ENCODE data around the gene ELMO1.

ELMO1 gene

DNA sequence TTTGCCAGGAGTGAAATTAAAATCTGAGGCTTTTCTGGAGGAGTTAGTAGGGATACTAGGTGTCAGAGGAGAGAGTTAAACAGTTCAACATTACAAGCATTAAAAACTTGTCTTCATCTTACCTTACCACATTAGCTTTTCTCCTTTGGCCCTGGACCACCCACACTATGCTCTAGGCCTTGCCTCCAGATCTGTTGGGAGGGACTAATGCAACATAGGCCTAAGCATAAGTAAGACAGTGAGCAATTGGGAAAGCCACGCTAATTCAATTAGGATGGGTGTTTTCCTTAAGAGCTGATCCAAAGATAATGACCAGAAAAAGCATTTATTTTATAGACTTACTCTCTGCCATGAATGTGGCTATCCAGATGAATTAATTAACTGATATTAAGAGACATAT is 158.9 kb downstream of the ELMO1 start:
- no peak for DNase-seq (ENCODE audit: low read depth)
- H3K4me3 ChIP-seq (ENCODE audit: low read length): no peak overlapping the region
- TF ChIP-seq, protein P1, sequence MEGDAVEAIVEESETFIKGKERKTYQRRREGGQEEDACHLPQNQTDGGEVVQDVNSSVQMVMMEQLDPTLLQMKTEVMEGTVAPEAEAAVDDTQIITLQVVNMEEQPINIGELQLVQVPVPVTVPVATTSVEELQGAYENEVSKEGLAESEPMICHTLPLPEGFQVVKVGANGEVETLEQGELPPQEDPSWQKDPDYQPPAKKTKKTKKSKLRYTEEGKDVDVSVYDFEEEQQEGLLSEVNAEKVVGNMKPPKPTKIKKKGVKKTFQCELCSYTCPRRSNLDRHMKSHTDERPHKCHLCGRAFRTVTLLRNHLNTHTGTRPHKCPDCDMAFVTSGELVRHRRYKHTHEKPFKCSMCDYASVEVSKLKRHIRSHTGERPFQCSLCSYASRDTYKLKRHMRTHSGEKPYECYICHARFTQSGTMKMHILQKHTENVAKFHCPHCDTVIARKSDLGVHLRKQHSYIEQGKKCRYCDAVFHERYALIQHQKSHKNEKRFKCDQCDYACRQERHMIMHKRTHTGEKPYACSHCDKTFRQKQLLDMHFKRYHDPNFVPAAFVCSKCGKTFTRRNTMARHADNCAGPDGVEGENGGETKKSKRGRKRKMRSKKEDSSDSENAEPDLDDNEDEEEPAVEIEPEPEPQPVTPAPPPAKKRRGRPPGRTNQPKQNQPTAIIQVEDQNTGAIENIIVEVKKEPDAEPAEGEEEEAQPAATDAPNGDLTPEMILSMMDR (conservative IDR thresholded peaks at IDR 0.05; ENCODE audit: low read length): no peak

DNA sequence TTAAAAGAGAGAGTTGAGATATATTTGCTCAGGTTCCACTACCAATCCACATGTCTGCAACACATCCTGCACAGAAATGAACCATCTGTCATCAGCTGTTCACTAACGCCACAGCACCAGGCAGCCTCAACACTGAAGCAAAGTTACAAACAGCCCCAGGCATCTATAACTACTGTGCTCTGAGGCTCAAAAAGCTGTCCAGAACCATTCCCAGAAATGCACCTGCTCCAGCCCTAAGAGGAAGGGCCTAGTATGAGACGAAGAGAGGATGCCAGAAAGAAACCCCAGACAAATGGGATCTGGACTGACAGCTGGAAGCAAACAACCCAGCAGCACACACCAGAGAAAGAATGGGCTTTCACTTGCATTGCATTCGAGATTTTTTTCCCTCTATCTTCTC is 159.3 kb downstream of the ELMO1 start:
- no peak overlapping the region for H3K4me3 ChIP-seq (ENCODE audit: low read length)
- TF ChIP-seq, protein P1 (conservative IDR thresholded peaks at IDR 0.05; ENCODE audit: low read length): no peak
- DNase-seq (ENCODE audit: low read depth): no peak

DNA sequence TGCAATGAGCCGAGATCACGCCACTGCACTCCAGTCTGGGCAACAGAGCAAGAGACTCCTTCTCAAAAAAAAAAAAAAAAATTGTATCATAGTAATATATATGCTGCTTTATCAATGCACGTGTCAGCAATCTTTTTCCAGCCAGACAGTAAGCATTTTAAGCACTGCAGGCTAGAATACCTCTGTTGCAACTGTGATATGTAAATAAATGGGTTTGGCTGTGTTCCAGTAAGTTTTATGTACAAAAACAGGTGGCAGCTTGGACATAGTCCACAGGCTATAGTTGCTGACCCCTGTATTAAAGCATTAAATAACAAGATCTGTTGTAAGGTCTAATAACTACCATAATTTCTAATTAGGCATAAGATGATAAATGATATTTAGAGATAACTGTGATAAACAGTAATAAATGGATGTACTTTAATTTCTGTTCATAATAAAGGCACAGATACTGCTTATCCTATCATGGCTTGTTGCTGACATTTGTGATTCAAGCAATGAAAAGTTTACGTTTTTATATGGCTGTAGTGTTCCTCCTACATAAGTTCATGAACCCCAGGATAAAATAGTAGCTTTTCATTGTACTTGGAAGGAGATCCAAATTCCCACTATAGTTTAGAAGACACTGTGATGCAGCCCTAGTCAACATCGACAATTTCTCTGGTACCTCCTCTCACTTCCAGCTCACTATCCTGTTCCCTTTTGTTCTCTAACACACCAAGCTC is 161.4 kb downstream of the ELMO1 start:
- H3K4me3 ChIP-seq (ENCODE audit: low read length): no peak overlapping the region
- no peak for DNase-seq (ENCODE audit: low read depth)
- TF ChIP-seq, protein P1 (conservative IDR thresholded peaks at IDR 0.05; ENCODE audit: low read length): no peak

DNA sequence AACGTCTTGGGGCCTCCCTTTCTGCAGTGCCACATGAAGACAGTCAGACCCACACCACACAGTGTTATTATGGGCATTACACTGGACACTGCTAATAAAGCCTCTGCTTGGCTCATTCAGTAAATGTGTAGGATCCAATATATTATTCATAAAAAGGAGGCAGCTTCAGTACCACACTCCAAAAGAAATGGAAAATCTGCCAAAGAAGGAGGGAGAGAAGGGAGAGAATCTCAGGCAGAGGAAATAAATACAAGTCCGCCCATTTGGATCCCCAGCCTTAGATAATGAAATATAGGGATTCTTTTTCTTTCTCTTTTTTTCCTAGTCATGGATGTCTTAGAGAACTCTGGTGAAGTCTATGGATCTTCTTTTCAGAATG is 162.2 kb downstream of the ELMO1 start:
- TF ChIP-seq, protein P1 (conservative IDR thresholded peaks at IDR 0.05; ENCODE audit: low read length): no peak
- no peak overlapping the region for H3K4me3 ChIP-seq (ENCODE audit: low read length)
- DNase-seq (ENCODE audit: low read depth): no peak

DNA sequence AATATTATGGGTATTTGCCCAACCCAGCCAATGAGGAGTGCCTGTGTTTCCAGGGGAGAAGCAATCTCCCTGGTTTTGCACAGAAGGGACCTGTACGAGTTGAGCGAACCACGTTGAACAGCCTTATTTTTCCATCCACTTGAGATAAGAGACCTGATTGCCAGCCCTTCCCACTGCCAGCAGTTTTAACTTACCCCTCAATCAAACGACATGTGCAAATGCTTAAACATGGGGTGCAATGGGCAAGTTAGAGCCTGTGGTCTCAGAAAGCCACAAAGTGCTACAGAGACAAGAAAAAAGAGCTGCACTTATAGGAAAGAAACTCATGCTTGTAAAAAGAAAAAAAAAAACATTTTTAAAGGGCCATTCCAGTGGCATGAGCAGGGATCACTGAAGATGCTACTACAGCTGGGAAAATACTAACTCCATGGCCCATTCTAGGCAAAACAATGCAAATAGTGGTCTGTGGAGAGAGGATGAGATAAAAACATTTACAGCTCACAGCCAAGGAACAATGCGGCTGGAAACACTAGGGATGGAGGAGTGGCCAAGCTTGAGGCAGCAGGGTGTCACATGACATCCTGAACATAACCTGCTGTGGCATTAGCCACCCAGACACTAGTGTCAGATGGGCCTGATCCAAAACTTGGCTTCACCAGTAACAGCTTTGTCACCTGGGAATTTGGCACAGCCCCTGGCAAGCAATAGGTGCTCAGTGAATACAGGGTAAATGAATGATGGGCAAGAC is 162.8 kb downstream of the ELMO1 start:
- TF ChIP-seq, protein P1 (conservative IDR thresholded peaks at IDR 0.05; ENCODE audit: low read length): no peak
- DNase-seq (ENCODE audit: low read depth): no peak
- no peak overlapping the region for H3K4me3 ChIP-seq (ENCODE audit: low read length)

DNA sequence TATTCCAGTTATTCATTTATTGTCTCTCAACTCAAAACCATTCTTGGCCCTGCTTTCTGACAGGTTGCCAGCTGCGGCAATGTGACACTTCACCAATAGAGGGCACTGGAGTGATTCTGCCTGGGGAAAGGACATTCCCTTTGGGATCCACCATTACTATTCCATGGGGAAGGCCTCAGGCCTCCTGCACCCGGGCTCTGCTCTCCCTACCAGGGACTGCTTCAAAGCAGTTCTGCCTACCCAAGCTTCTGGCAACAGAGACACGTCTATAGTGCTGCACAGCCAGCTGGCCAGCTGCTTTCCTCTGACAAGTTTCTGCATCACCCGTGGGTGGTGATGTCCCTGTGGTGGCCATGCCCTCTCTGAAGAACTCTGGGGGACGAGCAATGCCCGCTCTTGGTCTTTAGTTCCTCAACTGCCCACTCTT is 163.8 kb downstream of the ELMO1 start:
- TF ChIP-seq, protein P1 (conservative IDR thresholded peaks at IDR 0.05; ENCODE audit: low read length): peak; percentile 26; the same call in 1 of the 2 replicates
- no peak for DNase-seq (ENCODE audit: low read depth)
- H3K4me3 ChIP-seq (ENCODE audit: low read length): no peak overlapping the region

DNA sequence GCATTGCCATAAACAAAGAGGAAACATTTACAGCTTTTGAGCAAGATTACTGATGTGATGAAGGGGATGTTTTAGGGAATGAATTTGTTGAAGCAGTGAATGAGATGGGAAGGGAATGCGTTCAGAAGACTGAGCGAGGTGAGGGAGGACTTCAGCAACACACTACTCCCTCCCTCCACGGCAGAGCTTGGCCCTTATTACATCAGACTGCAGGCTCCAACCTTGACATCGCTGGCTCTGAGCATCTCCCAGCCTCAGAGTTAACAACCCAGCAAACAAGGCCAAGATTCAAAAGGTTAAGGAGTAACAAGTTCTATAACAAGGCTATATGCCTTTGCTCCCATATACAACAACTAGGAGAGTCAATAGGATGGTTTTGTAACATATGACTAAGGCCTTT is 164.4 kb downstream of the ELMO1 start:
- H3K4me3 ChIP-seq (ENCODE audit: low read length): no peak overlapping the region
- TF ChIP-seq, protein P1 (conservative IDR thresholded peaks at IDR 0.05; ENCODE audit: low read length): no peak
- no peak for DNase-seq (ENCODE audit: low read depth)

All from AG10803 (cell line).